Tibial artery (tissue), 4 donors: ENCODE results near the gene ACP2.
"Not testable (repeated sequence)": the region's sequence is repeated elsewhere in the genome, so short reads cannot be mapped to it uniquely, and the experiment has no call there.

Source experiments
- DNase-seq, 2 donors: peaks; one replicate each; pipeline ENCODE4 v3.0.0-alpha.2; 2019
- H3K27ac ChIP-seq, 2 donors: fragments of 200-600 bp; sonication (generic) in 1 of 2; 1 replicate in 1 of 2; 2 replicates in 1 of 2; pipeline ENCODE4 v1.5.1; 2018 to 2019; ENCODE audit warnings: mild to moderate bottlenecking in 1 of 2
- H3K27me3 ChIP-seq, 2 donors: fragments of 200-600 bp; sonication (generic) in 1 of 2; one replicate each; pipeline versions ENCODE4 v1.5.1 to v1.6.0; 2016 to 2019
- H3K36me3 ChIP-seq, 3 donors: fragments of 200-600 bp; sonication (generic) in 2 of 3; one replicate each; pipeline ENCODE4 v1.5.1; 2016 to 2019; ENCODE audit warnings: mild to moderate bottlenecking in 2 of 3
- H3K4me1 ChIP-seq, 4 donors: fragments of 200-600 bp; sonication (generic) in 2 of 4; 1 replicate in 3 of 4; 2 replicates in 1 of 4; pipeline ENCODE4 v1.5.1; 2016 to 2019
- H3K4me3 ChIP-seq, 2 donors: fragments of 200-600 bp; sonication (generic) in 1 of 2; 1 replicate in 1 of 2; 2 replicates in 1 of 2; pipeline ENCODE4 v1.5.1; 2018 to 2019; ENCODE audit warnings: mild to moderate bottlenecking in 2 of 2
- H3K9me3 ChIP-seq, 3 donors: fragments of 200-600 bp; sonication (generic) in 1 of 3; one replicate each; pipeline ENCODE4 v1.5.1; 2016 to 2019
- CTCF ChIP-seq, 2 experiments: fragments of 200-600 bp in 1 of 2; fragments of 450-650 bp in 1 of 2; IDR thresholded peaks; one replicate each; pipeline ENCODE4 v1.5.1; 2017 to 2019; ENCODE audit warnings: antibody characterized with exemption in 2 of 2, mild to moderate bottlenecking in 1 of 2, moderate library complexity in 1 of 2
- intact Hi-C: fragments of 100-400 bp; cut with DNase I; formaldehyde crosslinking; loops from one replicate; pipeline ENCODE4 v1.15.0; 2023; ENCODE audit warnings: low total_unique reads

ACP2 gene

DNA sequence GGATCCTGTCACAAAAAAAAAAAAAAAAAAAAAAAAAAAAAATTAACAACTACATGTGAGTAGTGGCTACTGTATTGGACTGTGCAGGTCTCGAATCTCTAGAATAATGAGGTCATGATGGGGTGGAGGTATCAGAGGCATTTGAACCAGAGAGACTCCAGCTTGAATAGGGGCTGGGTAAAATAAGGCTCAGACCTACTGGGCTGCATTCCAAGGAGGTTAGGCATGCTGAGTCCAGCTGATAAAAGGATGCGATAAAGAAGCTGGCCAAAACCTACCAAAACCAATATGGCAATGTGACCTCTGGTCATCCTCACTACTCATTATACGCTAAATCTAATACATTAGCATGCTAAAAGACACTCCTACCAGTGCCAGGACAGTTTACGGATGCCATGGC, 56.5 kb downstream of the ACP2 start:
- DNase-seq = no peak
- H3K4me3 ChIP-seq = no peak overlapping the region
- no peak overlapping the region for H3K27ac ChIP-seq
- TF ChIP-seq CTCF (IDR thresholded peaks at IDR 0.05) = no peak
- intact Hi-C loops = no loop called here
- H3K36me3 ChIP-seq = no peaks in the 10 kb centered on the region
- H3K27me3 ChIP-seq = no peaks in the 10 kb centered on the region
- peaks cover 0 to 24% (median 17%) of the 10 kb centered on the region in 4 donors for H3K4me1 ChIP-seq
- H3K9me3 ChIP-seq = no peaks in the 10 kb centered on the region

GRCh38 chr11:47191137-47191536, 57.5 kb downstream of the ACP2 start:
- H3K9me3 ChIP-seq, DNase-seq, H3K27ac ChIP-seq, intact Hi-C loops, H3K4me3 ChIP-seq, H3K27me3 ChIP-seq, H3K36me3 ChIP-seq: not testable (repeated sequence)
- peaks cover 0 to 30% (median 24%) of the 10 kb centered on the region in 4 donors for H3K4me1 ChIP-seq
